Amniotic stem cell (primary cell): Measurements from ENCODE around the gene RPS6KA2.
A peak's percentile ranks its signal among the peaks of the same experiment; 100 is the strongest.
"Not testable (repeated sequence)": the region's sequence is repeated elsewhere in the genome, so short reads cannot be mapped to it uniquely, and the experiment has no call there.

ENCODE experiments used
- DNase-seq: peaks from one replicate; lab custom pipeline; 2025; lab: John Stamatoyannopoulos, UW

RPS6KA2 gene

DNA sequence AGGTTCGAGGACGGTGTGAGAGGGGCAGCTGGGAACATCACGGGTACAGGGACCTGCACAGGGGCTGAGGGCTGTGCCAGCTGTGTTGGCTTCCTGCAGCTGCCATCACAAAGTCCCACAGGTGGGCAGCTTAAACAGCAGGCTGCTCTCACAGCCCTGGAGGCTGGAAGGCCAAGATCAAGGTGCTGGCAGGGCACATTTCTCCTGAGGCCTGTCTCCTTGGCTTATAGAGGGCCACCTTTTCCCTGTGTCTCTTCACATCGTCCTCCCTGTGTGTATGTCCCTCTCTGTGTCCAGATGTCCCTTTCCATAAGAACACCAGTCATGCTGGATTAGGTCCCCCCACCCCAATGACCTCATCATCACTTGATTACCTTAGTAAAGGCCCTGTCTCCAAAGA, 229.2 kb downstream of the RPS6KA2 start:
- no peak for DNase-seq

- DNase-seq = no peak
Measured at GRCh38 chr6:166395778-166396177, 231.3 kb downstream of the RPS6KA2 start.

DNA sequence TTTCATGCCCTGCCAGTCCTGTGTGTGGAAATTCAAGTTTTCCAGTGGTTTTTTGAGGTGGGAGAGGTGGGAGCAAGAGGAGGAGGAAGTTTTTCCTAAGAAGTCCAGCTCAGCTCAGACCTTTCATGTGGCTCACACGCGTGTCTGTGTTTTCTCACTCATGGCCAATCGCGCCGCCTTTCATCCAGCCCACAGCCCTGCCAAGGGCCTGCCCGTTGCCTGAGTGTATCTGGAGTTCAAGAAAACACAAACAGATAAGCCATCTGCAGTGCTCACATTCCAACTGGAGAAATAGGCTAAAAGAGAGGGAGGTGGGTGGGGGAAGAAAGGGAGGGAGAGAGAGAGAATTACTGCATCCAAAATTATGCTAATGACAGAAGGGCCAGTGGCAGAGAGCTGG, 231.7 kb downstream of the RPS6KA2 start:
- no peak for DNase-seq

DNA sequence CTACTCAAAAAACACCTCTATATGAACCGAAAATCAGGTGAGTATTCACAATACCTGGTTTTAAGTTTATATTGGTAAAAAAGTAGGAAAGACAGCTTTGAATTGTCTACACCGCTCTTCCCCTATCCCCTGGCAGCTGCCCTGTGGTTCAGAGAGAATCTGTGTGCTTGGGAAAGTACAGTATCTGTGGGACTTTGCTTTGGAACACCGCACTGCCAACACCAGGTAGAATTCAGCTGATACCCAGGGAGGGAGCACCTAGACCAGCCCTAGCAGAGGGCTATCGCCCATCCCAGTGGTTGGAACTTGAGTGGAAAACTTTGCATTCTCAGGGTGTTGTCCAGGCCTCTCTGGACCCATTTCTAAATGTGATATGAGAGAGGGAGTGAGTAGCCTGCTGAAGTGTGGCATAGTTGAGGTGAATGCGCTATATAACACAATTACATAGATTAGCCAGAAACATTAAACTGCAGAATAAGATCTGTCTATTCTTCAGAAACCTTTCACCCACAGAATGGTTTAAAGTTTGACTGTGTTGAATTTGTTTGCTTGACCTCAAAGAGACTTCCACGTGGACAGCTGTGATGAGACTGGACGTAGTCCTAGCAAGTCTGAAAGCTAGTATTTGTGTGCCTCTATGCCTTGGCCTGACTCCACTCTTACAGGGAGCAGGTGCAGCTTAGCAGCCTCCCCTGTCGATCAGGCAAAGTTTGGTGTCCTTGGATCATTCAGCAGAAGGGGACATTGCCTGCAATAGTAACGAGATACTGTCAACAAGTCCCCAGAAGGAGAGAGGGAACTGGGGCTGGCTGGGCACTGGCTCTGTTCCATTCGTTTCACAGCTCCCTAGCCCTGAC, 232.8 kb downstream of the RPS6KA2 start:
- DNase-seq = no peak

DNA sequence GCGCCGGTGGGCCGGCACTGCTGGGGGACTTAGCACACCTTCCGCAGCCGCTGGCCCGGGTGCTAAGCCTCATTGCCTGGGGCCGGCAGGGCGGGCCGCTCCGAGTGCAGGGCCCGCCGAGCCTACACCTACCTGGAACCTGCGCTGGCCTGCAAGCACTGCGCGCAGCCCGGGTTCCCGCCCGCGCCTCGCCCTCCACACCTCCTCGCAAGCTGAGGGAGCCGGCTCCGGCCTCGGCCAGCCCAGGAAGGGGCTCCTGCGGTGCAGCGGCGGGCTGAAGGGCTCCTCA, 233.6 kb downstream of the RPS6KA2 start:
- no peak for DNase-seq

GRCh38 chr6:166392755-166393534, 234.1 kb downstream of the RPS6KA2 start:
- DNase-seq = not testable (repeated sequence)

DNA sequence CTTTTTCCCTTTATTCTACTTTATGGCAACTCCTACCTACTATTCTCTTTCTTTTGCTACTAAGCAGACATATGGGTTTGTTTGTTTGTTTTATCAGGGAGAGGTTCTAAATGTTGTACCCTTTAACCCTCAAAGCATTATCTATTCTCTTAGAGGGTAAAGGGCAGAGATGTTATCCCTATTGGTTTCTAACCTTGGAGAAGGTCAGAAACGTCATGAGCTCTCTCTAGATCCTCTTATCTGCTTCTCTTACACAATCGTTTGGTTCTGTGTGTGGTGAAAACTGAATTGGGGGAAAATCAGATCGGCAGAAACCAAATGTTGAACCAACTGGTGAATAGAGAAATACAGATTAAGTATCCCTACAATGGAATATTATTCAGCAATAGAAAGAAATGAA, 237.9 kb downstream of the RPS6KA2 start:
- DNase-seq = no peak

GRCh38 chr6:166388290-166389004, 238.6 kb downstream of the RPS6KA2 start:
- no peak for DNase-seq

- DNase-seq = no peak
Measured at GRCh38 chr6:166387642-166388289, 239.3 kb downstream of the RPS6KA2 start.

DNA sequence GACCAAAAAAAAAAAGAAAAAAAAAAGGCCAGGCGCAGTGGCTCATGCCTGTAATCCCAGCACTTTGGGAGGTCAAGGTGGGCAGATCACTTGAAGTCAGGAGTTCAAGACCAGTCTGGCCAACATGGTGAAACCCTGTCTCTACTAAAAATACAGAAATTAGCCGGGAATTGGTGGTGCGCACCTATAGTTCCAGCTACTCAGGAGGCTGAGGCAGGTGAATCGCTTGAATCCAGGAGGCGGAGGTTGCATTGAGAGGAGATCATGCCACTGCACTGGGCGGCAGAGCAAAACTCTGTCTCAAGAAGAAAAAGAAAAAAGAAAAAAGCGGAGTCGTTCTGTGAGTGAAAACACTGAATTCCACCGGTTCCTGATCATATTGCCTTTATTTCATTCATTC, 240.0 kb downstream of the RPS6KA2 start:
- not testable (repeated sequence) for DNase-seq

- DNase-seq = no peak
Measured at GRCh38 chr6:166386111-166386510, 240.9 kb downstream of the RPS6KA2 start.

DNA sequence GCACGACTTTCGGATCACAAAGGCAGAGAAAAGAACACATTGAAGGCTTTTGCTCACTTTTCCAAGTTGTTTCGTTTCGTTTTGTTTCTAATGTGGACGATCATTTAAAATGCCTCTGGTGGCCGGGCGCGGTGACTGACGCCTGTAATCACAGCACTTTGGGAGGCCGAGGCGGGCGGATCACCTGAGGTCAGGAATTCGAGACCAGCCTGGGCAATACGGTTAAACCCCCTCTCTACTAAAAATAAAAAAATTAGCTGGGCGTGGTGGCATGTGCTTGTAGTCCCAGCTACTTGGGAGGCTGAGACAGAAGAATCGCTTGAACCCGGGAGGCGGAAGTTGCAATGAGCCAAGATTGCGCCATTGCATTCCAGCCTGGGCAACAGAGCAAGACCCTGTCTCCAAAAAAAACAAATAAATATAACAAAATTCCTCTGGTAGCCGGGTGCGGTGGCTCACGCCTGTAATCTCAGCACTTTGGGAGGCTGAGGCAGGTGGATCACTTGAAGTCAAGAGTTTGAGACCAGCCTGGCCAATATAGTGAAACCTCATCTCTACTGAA, 243.2 kb downstream of the RPS6KA2 start:
- DNase-seq = not testable (repeated sequence)

DNA sequence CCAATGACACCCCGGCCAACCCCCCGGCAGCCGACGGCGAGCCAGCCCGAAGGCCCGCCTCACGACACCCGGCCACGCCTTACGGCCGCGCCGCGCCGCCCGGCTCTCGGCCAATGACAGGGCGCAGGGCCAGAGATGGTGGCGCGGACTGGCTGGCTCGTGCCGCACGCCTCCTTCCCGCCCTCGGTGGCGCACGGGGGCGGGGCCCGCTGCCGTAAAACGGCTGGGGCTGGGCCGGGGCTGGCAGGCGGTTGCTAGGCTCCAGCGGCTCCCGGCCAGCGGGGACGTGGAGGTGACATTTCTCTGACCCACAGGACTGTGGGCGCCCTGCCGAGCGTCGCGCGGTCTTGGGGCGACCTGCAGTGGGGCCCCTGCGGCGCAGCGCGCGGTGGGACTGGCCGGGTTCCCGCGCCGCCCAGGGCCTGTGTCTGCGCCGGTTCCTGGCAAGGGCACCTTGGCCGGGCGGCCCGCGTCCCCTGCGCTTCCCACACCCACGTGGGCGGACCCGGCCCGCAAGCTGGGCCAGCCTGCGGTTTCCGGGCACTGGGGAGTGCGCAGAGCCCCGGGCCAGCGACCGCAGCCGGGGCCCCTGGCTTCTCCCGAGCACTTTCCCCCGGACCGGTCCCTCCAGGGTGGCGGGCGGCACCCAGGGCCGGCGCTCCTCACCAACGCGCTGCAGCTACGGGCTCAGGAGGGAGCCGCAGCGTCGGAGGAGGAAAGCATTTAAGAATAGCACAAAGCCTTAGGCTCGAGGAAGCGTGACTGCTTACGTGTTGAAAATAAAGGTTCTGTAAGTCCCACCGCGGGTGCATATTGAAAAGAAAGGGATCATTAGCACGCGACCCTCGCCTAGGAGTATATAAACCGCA, 243.9 kb downstream of the RPS6KA2 start, which contains the start of gene MPC1:
TSS of gene MPC1 (minus strand) at position 8 of the 869 bp plus-strand sequence. CDS start 64 bp downstream, outside the sequence.
- DNase-seq = peak; percentile 84

- DNase-seq = no peak
Measured at GRCh38 chr6:166382500-166382932, 244.5 kb downstream of the RPS6KA2 start.

DNA sequence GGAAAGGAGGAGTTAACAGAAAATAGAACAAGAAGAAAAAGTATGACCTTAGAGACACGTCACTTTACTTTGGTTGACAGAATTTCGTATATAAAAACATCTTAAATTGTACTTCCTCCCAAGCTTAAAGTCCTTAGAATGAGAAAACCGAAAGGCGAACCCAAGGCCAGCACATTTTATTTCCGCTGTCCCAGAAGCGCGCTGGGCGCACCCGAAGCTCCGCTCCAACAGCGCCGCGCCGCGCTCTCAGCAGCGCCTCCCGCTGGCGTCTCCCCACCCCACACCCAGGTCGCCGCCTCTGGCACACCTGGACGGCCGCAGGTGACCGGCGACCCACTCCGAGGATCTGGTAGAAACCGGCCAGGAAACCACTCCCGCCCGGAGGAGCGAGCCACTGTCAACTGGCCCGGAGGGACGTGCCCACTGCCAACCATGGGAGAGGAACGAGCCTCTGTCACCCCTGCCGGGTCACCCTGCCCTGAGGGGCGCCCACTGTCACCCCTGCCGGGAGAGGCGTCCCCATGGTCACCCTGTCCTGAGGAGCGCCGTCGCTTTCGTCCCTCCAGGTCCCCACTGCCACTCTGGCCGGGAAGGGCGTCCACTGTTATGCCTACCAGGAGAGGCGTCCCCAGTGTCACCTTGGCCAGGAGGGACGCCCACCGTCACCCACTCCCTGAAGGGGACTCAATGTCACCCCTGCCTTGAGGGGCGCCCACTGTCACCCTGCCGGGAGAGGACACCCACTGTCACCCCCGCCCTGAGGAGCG, 245.1 kb downstream of the RPS6KA2 start:
- DNase-seq = no peak

DNA sequence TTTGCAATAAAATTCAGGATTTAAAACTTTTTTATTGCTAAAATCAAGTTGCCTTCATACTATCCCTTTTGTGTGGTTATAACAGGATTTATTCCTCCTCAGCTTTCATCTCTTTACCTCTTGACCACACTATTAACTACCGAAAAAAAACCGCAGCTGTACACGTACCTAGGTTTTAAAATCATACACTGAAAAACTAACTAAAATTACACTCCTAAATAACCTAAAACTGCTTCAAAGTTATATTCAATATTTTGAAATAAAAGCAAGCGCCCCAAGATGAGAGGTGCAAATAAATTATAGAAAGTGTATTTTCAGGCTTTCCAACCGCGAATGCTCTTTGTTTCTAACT, 245.7 kb downstream of the RPS6KA2 start:
- no peak for DNase-seq

DNA sequence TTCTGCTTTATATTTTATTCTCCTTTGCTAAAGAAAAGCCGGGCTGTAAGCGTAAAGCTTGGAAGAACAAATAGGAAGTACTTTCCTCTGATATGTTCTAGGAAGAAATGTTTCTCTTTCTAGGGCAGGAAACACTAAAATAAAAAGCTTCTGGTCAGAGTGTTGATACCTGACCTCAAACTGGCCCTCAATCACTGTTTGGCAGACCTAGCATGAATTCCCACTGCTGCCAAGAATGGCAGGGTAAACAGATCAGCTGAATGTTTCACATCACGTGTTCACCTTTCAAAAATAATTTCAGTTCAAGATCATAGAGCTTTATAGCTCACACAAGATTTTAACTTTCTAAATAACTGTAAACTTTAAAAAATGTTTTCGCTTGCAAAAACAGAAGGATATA, 247.3 kb downstream of the RPS6KA2 start:
- no peak for DNase-seq

GRCh38 chr6:166379103-166379586, 247.9 kb downstream of the RPS6KA2 start:
- DNase-seq = no peak

DNA sequence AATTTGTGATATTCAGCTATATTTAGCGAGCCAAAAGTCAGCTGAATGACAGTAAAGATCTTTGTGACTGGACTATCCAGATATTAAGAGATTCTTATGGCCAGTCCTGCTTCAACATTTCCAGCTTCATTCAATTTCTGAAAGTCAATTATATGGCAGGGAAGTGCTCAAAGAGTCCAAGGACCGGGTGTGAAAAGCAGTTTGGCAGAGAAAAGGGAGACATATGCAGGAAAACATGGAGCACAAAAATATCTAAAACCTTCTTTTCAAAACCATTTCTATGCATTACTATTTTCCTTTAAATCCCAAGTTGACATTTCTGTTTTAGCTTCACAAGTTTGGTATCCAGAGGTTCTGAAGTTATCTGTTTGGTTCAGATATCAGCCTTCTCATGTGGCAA, 249.3 kb downstream of the RPS6KA2 start:
- no peak for DNase-seq

GRCh38 chr6:166375013-166375412, 252.0 kb downstream of the RPS6KA2 start:
- DNase-seq = no peak
